OCI-LY3 (cell line): ENCODE results near the gene PTPRD.

ENCODE experiments used
- CTCF ChIP-seq: fragments of 200-600, 300-600 bp; sonication (generic); IDR thresholded peaks from 2 replicates; pipeline ENCODE4 v1.5.1; 2014; ENCODE audit warnings: antibody characterized with exemption, low read length, low read depth
- EZH2phosphoT487 ChIP-seq: fragments of 200-600 bp; shearing (Covaris generic); IDR thresholded peaks from 2 replicates; pipeline ENCODE4 v1.6.1; 2018; ENCODE audit warnings: antibody characterized with exemption, mixed run types, low read depth

- TF ChIP-seq CTCF = no peak
- TF ChIP-seq EZH2phosphoT487 = no peak
Measured at GRCh38 chr9:8640761-8641160, 1972.0 kb downstream of the PTPRD start.
